Left kidney (tissue), 2 donors: ENCODE results near the gene MACROD2. TPM values are rescaled to one million over a fixed set of nuclear protein-coding genes. Genes with fewer than 3 reads are reported as not detected.

Experiments used
- DNase-seq: peaks from one replicate; pipeline ENCODE4 v3.0.0-alpha.2; 2013
- polyA plus RNA-seq: library from polyadenylated mRNA; unstranded; fragments of 120-200 nt; gene quantifications from one replicate; pipeline ENCODE4 v1.2.1, GENCODE V29; 2013; ENCODE audit not compliant: insufficient read length

Gene MACROD2
- polyA plus RNA-seq, 1 donor: 17.2 TPM

GRCh38 chr20:15220009-15220656, 1224.8 kb downstream of the MACROD2 start:
- no peak for DNase-seq

- DNase-seq: no peak
Observed at GRCh38 chr20:15220778-15221565, 1225.7 kb downstream of the MACROD2 start.

DNA sequence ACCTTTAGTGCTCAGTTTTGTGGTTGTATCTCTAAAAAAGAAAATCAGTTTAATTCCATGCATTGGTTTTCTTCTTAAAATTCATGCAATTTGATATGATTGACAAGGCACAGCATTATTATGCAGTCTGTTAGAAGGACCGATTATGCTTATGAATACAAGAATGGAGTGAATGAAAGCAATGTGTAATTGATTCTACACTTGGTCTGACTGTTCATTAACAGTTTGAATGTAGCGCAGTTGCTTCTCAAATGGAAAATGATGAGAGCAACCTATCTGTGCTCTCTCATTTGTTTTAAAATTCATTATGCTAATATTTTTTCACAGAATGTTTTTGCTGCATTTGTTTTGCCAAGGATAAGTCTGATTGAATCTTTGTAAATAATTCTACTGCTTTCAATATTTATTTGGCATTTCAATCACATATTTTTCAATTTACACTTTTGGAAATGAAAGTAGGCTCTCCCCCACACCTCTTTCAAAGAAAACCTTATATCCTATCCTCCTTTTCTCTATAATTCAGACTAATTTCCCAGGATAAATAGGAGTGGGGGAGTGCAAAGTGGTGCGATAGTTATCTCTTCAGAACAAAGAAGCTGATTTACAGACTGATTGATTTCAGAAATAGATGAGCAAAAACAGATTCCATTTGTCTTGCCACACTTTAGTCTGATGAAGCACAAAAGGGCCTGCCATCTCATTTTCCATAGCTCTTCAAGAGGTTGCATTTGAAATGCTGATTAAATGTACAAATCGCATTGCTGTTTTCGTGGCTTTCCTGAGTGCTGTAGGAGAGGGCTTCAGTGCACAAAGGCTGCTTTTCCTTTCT, 1227.4 kb downstream of the MACROD2 start:
- no peak for DNase-seq

GRCh38 chr20:15224199-15224598, 1228.9 kb downstream of the MACROD2 start:
- DNase-seq: no peak

DNA sequence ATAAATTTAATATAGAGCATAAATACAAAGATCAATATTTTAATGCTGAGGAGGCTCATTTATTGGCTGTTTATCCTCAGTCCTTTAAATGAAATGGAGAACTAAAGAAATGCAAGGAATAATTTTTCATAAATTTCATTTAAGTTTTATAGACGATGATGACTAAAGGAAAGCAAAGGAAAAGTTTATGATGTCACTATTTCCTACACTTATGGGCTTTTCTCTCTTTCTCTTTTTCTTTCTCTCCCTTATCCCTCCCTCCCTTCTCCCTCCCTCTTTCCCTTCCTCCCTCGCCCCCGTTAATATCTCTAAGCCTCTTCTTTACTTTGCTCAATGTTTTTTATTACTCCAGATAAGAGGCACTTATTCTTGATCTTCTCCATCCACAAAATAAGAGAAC, 1231.8 kb downstream of the MACROD2 start:
- no peak for DNase-seq

DNA sequence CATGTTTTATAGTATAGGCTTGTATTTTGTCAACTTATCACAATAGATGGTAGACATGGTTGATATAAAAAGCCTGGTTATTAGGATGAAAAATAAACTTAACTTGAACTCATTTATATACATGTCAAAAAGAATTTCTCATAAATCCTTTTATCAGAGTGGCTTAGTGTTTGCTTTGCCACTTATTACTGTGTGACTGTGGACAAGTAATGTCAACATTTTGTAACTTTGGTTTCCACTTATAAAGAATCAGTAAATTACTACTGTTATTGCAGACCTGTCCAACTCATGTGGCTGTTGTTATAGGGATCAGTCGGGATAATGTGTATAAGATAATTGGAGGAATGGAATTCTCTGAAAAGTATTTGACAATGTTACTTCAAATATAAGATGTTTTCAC, 1236.9 kb downstream of the MACROD2 start:
- DNase-seq: no peak

GRCh38 chr20:15235471-15236198, 1240.3 kb downstream of the MACROD2 start:
- DNase-seq: no peak

DNA sequence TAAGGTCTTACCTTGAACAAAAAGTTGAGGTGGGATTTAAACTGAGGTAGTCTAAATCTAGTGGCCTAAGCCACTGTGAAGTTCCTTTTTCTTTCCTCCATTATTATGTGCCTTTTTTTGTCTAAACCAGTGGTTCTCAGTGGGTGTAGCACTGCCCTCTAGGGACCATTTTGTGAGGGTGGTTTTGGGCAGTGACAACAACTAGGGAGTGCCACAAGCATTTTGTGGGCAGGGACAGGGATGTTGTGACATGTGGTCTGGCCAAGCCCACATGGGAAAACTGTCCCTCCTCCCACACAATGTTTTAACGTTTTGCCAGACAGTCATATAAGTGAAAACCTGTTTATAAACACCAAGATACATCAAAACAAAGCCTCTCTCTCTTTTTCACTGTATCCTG, 1241.5 kb downstream of the MACROD2 start:
- DNase-seq: peak; percentile 17

DNA sequence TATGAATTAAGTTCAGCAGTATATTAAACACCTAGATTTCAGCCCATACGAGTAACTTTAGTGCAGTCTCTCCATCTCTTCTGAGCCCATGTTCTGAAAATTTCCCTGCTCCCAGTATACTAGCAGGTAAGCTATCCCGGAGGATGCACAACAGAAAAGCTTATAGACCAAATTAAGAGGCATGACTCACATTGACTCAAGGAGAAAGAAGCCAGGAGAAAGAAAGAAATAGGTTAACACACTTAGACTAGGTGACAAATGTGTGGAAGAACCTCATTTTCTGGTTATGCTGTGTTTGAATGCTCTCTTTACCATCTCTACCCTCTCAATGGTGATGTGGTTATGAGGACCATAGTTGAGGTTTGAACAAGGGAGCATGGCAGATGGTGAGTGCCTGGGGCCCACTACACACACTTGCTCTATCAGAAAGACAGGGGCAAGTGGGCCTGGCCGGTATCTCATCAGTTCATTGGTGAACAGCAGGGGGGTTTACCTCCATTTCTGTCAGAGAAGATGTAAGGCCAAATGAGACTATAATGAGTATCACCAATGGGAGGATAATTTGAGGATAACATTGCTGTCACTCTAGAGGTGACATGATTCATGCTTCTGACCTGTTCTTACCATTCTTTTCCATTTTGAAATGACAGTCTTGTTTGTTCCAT, 1244.4 kb downstream of the MACROD2 start:
- no peak for DNase-seq

- no peak for DNase-seq
Observed at GRCh38 chr20:15240801-15241200, 1245.5 kb downstream of the MACROD2 start.

DNA sequence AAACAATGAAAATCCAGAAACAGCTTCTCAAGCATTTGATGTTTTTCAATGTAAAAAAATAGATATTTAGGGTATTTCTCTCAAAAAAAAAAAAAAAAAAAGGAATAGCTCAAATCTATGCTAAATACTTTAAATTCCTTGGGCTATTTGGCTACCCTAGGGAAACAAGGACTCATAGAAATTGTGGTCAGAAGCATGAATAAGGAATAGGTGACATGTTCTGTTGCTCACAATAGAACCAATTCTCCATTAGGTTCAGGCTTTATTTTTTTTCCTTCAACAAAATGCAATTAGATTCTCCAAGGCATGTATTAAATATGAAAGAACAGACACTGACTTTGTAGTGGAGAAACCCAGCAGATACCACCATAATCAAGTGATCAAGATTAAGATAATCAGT, 1246.4 kb downstream of the MACROD2 start:
- no peak for DNase-seq

- DNase-seq: no peak
Observed at GRCh38 chr20:15242773-15243172, 1247.5 kb downstream of the MACROD2 start.

GRCh38 chr20:15245896-15246295, 1250.6 kb downstream of the MACROD2 start:
- no peak for DNase-seq

DNA sequence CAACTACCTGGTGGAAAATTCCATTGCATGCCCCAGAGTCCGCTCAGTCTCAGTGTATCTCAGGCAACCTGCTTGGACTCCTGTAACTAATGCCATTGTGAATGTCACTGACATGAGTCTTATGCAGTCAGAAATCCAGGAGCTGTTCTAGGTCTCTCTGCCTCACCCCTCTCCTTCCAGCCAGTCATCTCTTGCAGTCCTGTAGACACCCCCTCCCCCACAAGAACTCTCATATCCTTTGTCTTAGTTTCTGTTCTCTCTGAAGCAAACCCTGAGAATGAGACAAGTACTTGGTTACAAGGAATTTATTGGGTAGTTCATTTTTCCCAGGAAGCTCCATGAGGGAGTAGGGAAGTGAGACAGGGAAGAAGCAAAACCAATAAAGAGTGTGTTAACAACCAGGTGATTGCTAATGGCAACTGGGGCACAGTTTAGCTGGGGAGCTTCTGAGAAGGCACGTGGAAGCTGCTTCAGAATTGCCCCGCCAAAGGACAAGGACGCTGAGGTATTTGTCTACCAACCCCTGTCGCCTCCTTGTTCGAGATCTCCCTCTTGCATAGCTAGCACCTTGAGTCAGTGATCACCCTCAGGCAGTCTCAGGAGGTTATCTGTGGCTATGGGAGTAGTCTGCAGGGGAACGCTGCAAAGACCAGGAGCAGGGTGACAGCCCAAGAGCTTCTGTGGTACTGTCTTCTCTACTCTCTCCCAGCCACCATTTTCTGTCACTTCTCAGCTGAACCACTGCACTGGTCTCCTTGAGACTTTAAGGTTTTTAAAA, 1253.5 kb downstream of the MACROD2 start:
- no peak for DNase-seq

GRCh38 chr20:15251171-15251570, 1255.9 kb downstream of the MACROD2 start:
- no peak for DNase-seq

- DNase-seq: no peak
Observed at GRCh38 chr20:15252304-15252703, 1257.0 kb downstream of the MACROD2 start.

DNA sequence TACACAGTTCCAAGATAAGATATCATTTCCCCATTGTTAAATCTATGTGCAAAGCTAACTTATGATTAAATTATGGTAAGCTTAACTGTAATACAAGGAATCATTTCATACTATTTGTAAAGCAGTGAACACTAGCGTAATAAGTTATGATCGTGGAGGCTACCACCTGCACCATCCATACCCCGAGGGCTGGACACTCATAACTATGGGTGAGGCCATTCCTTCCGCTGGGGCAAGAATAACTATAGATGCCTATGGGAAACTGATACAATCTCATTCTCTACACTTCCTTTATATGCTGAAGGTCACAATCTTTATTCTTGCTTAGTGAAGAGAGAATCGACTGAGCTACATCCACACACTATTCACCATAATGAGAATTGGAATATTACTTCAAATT, 1258.1 kb downstream of the MACROD2 start:
- no peak for DNase-seq

GRCh38 chr20:15256676-15257568, 1261.6 kb downstream of the MACROD2 start:
- peak; percentile 41 for DNase-seq

- DNase-seq: no peak
Observed at GRCh38 chr20:15257569-15257870, 1262.2 kb downstream of the MACROD2 start.
